Left lung (tissue), 10 donors: ENCODE results near the gene NFASC. TPM values are rescaled to one million over a fixed set of nuclear protein-coding genes. Genes with fewer than 3 reads are reported as not detected.

ENCODE experiments used
- ATAC-seq: fragments of 200-7000 bp; cut with Tn5 transposase; one replicate; pipeline ENCODE4 v1.9.1; 2020; ENCODE audit warnings: moderate library complexity
- DNase-seq, 4 donors: peaks; one replicate each; pipeline ENCODE4 v3.0.0-alpha.2; 2013 to 2020
- H3K27ac ChIP-seq, 2 donors: fragments of 200-600 bp; sonication (generic) in 1 of 2; one replicate each; pipeline versions ENCODE4 v1.5.0 to v1.8.0; 2020 to 2021
- H3K27me3 ChIP-seq, 2 donors: fragments of 200-600 bp; sonication (generic) in 1 of 2; one replicate each; pipeline versions ENCODE4 v1.5.0 to v1.8.0; 2020 to 2021
- H3K36me3 ChIP-seq, 2 donors: fragments of 200-600 bp; sonication (generic) in 1 of 2; one replicate each; pipeline versions ENCODE4 v1.5.0 to v1.8.0; 2020 to 2021
- H3K4me1 ChIP-seq, 2 donors: fragments of 200-600 bp; one replicate each; pipeline ENCODE4 v1.8.0; 2021
- H3K4me3 ChIP-seq, 2 donors: fragments of 200-600 bp; sonication (generic) in 1 of 2; one replicate each; pipeline versions ENCODE4 v1.5.0 to v1.8.0; 2020 to 2021; ENCODE audit warnings: mild to moderate bottlenecking in 1 of 2
- H3K9me3 ChIP-seq, 2 donors: fragments of 200-600 bp; sonication (generic) in 1 of 2; one replicate each; pipeline versions ENCODE4 v1.5.0 to v1.8.0; 2020 to 2021
- intact Hi-C, 2 donors: fragments of 100-400 bp; cut with DNase I; formaldehyde crosslinking; loops; one replicate each; pipeline versions ENCODE4 v1.11.2 to v1.14.2; 2022
- polyA plus RNA-seq, 6 donors: library from polyadenylated mRNA; unstranded; fragments of 120-200 nt; gene quantifications; one replicate each; pipeline ENCODE4 v1.2.1, GENCODE V29; 2013; ENCODE audit not compliant: insufficient read length in 6 of 6
- total RNA-seq, 2 donors: library from RNA; stranded (reverse); fragmentation: NEBNext Ultra II Directional; extraction: Animal tissue kit (Norgen Biotek cat#: 25700); gene quantifications; one replicate each; pipeline ENCODE4 v1.2.1, GENCODE V29; 2021
- TF ChIP-seq, protein P1 (sequence below), 2 donors: fragments of 200-600 bp; sonication (generic) in 1 of 2; IDR thresholded peaks; one replicate each; pipeline versions ENCODE4 v1.5.0 to v1.8.0; 2021; ENCODE audit warnings: antibody characterized with exemption in 2 of 2
- donor health status: DM: no; HTN: yes; CAD: no.
- donor health status: DM: no; HTN: no; CAD: no.

NFASC gene
- total and polyA plus RNA-seq, 8 donors: 1.2 to 11.5 (median 2.0) TPM

DNA sequence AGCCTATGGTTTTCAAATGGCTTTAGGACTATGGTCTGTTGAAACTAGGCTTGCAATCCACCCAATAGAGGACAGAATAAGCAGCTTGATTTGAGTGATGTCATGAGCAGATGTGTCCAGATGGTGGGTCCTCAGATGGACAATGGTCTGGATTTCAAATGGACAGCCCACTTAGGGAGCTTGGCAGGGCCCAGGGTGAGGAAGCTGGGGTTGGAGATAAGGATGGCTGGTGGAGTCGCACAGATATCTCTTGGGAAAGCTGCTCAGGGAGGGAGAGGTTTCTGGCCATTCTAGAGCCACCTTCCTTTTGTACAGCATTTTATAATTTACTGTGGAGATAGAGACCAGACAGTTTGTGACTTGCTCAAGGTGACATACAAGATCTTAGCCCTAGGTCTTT, 55.0 kb downstream of the NFASC start:
- H3K4me1 ChIP-seq: no peaks in the 10 kb centered on the region
- intact Hi-C loops: no loop called here
- no peaks in the 10 kb centered on the region for H3K36me3 ChIP-seq

DNA sequence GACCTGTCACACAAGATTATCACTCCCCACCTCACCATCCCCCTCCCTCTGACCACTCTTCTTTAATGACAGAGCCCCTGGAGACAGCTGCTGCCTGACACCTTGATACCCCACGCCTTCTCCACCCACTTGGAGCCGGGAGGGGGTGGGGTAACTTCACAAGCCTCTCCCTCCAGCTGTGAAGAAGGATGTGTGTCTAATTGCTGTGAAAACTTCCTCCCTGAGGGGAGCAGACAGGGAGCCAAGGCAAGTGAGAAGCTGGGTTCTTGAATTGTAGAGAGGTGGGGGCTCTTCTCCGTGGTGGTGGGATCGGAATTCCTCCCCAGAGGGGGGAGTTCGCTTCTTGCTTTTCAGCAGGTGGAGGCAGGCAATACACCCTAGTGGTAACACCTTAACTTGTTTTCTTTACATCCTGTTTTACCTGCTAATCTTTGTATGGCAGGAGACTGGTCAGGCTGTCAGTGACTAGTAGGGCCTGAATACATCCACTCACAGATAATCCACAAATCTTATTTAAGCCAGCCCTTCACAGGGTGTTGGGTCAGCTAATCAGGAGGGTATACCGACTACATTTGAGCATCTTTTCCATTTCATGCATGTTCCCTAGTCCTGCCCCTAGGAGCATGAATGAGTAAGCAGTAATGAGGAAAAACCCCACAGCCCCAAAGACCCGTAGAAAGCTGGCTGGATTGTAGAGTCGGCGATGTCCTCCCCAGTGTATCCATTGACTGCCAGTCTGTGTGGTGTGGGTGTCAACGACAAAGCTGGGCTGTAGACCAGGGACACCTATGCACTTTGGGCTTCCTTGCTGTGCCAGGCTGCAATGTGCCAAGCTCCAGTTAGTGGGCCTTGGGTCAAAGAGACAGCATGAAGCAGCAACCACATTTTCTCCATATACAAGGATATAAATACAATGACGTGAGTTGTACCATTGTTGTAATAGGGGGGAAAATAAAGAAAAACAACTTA, 57.3 kb downstream of the NFASC start:
- no peak for ATAC-seq
- Histone ChIP-seq H3K4me3 (no peak overlapping the region), H3K36me3 (no peaks in the 10 kb centered on the region), H3K4me1 (no peaks in the 10 kb centered on the region), H3K27me3 (peaks cover 0 to 23% of the 10 kb centered on the region in 2 donors), H3K9me3 (no peaks in the 10 kb centered on the region), H3K27ac (no peak overlapping the region)
- intact Hi-C loops: no loop called here
- TF ChIP-seq, protein P1, sequence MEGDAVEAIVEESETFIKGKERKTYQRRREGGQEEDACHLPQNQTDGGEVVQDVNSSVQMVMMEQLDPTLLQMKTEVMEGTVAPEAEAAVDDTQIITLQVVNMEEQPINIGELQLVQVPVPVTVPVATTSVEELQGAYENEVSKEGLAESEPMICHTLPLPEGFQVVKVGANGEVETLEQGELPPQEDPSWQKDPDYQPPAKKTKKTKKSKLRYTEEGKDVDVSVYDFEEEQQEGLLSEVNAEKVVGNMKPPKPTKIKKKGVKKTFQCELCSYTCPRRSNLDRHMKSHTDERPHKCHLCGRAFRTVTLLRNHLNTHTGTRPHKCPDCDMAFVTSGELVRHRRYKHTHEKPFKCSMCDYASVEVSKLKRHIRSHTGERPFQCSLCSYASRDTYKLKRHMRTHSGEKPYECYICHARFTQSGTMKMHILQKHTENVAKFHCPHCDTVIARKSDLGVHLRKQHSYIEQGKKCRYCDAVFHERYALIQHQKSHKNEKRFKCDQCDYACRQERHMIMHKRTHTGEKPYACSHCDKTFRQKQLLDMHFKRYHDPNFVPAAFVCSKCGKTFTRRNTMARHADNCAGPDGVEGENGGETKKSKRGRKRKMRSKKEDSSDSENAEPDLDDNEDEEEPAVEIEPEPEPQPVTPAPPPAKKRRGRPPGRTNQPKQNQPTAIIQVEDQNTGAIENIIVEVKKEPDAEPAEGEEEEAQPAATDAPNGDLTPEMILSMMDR (IDR thresholded peaks at IDR 0.05): no peak
- DNase-seq: no peak

More for the DNA sequence above, 55.0 kb downstream of the NFASC start:
- H3K27ac ChIP-seq: no peak overlapping the region
- TF ChIP-seq, protein P1 (IDR thresholded peaks at IDR 0.05): no peak
- ATAC-seq (no peak), DNase-seq (no peak)
- no peaks in the 10 kb centered on the region for H3K9me3 ChIP-seq
- peaks cover 0 to 31% of the 10 kb centered on the region in 2 donors for H3K27me3 ChIP-seq
- no peak overlapping the region for H3K4me3 ChIP-seq

DNA sequence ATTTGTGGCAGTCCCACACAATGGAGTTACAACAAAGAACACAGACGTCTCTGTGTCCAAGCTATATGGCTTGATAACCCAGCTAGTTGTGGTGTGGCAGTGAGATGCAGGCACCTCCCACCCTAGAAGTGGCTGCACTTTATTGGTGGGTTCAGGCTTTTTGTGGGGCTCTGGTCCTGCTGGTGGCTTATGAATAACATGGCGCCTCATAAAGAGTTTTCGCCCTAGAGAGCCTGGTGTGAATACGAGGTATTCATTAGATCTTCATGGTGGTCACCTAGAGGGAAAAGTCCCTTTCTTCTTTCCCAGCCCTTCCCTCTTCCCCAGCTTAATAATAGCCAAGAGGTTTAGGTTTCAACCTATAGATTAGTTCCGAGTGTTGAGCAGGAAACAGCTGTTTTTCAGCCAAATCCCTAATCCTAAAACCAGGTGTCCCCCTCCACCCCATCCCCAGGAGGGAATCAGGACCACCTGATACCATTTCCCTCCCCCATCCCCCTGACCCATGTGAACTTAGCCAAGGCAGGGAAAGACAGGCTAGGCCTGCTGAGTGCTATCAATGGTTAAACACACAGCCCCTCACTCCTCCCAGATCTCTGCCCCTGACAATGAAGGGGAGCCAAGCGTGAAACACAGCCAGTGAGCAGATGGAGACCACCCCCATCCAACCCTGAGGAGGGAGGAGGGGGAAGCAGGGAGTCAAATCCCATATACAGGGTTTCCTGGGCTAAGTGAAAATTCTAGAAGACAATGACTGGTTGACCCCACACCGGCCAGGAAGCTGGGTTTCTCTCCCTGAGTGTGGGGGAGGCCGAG, 58.2 kb downstream of the NFASC start:
- H3K36me3 ChIP-seq: no peaks in the 10 kb centered on the region
- ATAC-seq (no peak), DNase-seq (no peak)
- intact Hi-C loops: no loop called here
- peaks cover 0 to 20% of the 10 kb centered on the region in 2 donors for H3K27me3 ChIP-seq
- TF ChIP-seq, protein P1 (IDR thresholded peaks at IDR 0.05): no peak
- H3K27ac ChIP-seq: no peak overlapping the region
- H3K4me3 ChIP-seq: no peak overlapping the region
- no peaks in the 10 kb centered on the region for H3K9me3 ChIP-seq
- H3K4me1 ChIP-seq: no peaks in the 10 kb centered on the region

DNA sequence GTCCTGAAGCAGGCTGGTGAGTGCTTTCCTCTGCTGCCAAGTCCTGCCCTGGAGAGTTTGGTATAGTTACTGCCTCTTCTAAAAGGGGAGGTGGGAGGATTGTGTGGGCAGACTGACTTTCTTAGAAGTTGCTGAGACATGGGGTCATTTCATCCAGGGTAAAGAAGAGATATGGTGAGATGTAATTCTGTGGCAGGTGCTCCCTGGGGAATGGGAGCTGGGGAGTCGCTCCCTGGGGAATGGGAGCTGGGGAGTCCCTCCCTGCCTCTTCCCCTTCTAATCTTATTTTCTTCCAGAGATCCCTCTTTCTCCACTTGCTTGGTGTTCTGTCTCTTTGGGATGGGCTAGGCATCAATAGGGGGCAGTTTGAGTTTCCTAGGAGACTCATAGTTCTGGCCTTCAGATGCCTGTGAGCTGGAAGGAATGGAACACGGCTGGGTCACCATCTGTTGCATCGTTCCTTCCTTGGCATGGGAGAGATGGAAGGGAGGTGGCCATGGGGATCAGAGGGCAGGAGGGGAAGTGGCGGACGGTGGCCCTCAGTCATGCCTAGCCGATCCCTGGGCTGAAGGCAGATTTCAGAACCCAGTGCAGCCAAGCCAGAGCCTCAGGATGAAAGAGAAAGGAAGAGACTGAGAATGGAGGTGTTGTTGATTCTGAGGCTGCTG, 59.0 kb downstream of the NFASC start:
- H3K27ac ChIP-seq: no peak overlapping the region
- no peaks in the 10 kb centered on the region for H3K4me1 ChIP-seq
- intact Hi-C loops: no loop called here
- H3K36me3 ChIP-seq: no peaks in the 10 kb centered on the region
- H3K9me3 ChIP-seq: no peaks in the 10 kb centered on the region
- ATAC-seq: no peak
- no peak for DNase-seq
- peaks cover 0 to 20% of the 10 kb centered on the region in 2 donors for H3K27me3 ChIP-seq
- H3K4me3 ChIP-seq: no peak overlapping the region
- TF ChIP-seq, protein P1 (IDR thresholded peaks at IDR 0.05): no peak
